Heart left ventricle (tissue), 16 donors: ENCODE data around the gene PTGDR2. TPM values are rescaled to one million over a fixed set of nuclear protein-coding genes. Genes with fewer than 3 reads are reported as not detected.

Experiments
- ATAC-seq, 4 donors: fragments of 200-7000 bp; cut with Tn5 transposase; one replicate each; pipeline ENCODE4 v1.9.1; 2020 to 2022; ENCODE audit warnings: moderate library complexity in 4 of 4, mild to moderate bottlenecking in 3 of 4, moderate number of reproducible peaks in 1 of 4
- DNase-seq, 5 donors: peaks; one replicate each; pipeline ENCODE4 v3.0.0-alpha.2; 2020
- H3K27ac ChIP-seq, 12 donors: fragments of 200-600 bp; sonication (generic) in 4 of 12; one replicate each; pipeline versions ENCODE4 v1.5.0 to v1.8.0; 2016 to 2022; ENCODE audit warnings: mild to moderate bottlenecking in 2 of 12
- H3K27me3 ChIP-seq, 9 donors: fragments of 200-600 bp; sonication (generic) in 2 of 9; one replicate each; pipeline versions ENCODE4 v1.5.1 to v1.8.0; 2016 to 2022; ENCODE audit warnings: mild to moderate bottlenecking in 3 of 9
- H3K36me3 ChIP-seq, 9 donors: fragments of 200-600 bp; sonication (generic) in 2 of 9; one replicate each; pipeline versions ENCODE4 v1.5.0 to v1.8.0; 2018 to 2022; ENCODE audit warnings: mild to moderate bottlenecking in 2 of 9
- H3K4me1 ChIP-seq, 12 donors: fragments of 200-600 bp; sonication (generic) in 4 of 12; one replicate each; pipeline versions ENCODE4 v1.5.0 to v1.8.0; 2016 to 2022; ENCODE audit warnings: mild to moderate bottlenecking in 3 of 12
- H3K4me3 ChIP-seq, 12 donors: fragments of 200-600 bp; sonication (generic) in 4 of 12; one replicate each; pipeline versions ENCODE4 v1.5.0 to v1.8.0; 2017 to 2022; ENCODE audit warnings: mild to moderate bottlenecking in 9 of 12, moderate library complexity in 4 of 12
- H3K9me3 ChIP-seq, 12 donors: fragments of 200-600 bp; sonication (generic) in 4 of 12; one replicate each; pipeline versions ENCODE4 v1.5.0 to v1.8.0; 2016 to 2022; ENCODE audit warnings: mild to moderate bottlenecking in 1 of 12
- POLR2A ChIP-seq, 2 donors: fragments of 450-650 bp; IDR thresholded peaks; one replicate each; pipeline ENCODE4 v1.6.1; 2017; ENCODE audit warnings: antibody characterized with exemption in 2 of 2, mild to moderate bottlenecking in 2 of 2, moderate library complexity in 2 of 2
- WGBS, 4 donors: extraction: QIAGEN DNeasy Blood & Tissue Kit in 2 of 4; methylation state at CpG; one replicate each; pipeline versions ENCODE4 v1.1.5 to v1.1.7; 2013 to 2018; 5-methylcytosine and 5-hydroxymethylcytosine counted together
- intact Hi-C, 10 donors: fragments of 100-400 bp; cut with DNase I; formaldehyde crosslinking; loops; one replicate each; pipeline versions ENCODE4 v1.11.1 to v1.14.2; 2022
- polyA plus RNA-seq, 2 donors: library from polyadenylated mRNA; stranded (reverse); fragments of 200-250 nt; gene quantifications; one replicate each; pipeline ENCODE4 v1.2.3, GENCODE V29; 2013
- total RNA-seq, 9 donors: library from RNA; depleted of rRNA in 2 of 9; stranded (reverse); fragments of >200 nt in 2 of 9; fragmentation: NEBNext Ultra II Directional in 3 of 9; extraction: Animal tissue kit (Norgen Biotek cat#: 25700) in 3 of 9; gene quantifications; one replicate each; pipeline versions ENCODE4 v1.1.0 to v1.2.4, GENCODE V29; 2016 to 2023
- TF ChIP-seq, protein P1 (sequence below), 12 donors: fragments of 200-600 bp; sonication (generic) in 4 of 12; IDR thresholded peaks; one replicate each; pipeline versions ENCODE4 v1.5.0 to v1.8.0; 2018 to 2022; ENCODE audit warnings: antibody characterized with exemption in 12 of 12, mild to moderate bottlenecking in 5 of 12
- donor health status: ischemic (EF 13 %, LVEDD 7.1; RV severe dilation, severe dysfunction).
- donor health status: healthy with polysubstance abuse.
- donor health status: DM: no; HTN: yes; CAD: no.
- donor health status: DM: no; HTN: no; CAD: no.
- donor health status: ischemic (EF 25% LVEDD 6.9; RV normal size, moderate dysfunction).
- donor health status: ischemic (EF 25% LVEDD 5.7; RV mildly dilated, moderate dysfunction).
- donor health status: healthy.
- donor health status: DM: yes; HTN: yes; CAD: no.
- donor health status: ischemic (EF 35%, LVEDD 5.7; RV mildly dilated, moderate dysfunction).
- donor health status: nonischemic (EF 11% LVEDD 7.7; RV severe dilation, severe dysfunction).
- donor health status: DM: yes; HTN: yes; CAD: no.
- donor health status: PGD.
- donor health status: ischemic (EF 29% LVEDD 5.4; RV normal size, mild dysfunction).
- donor health status: nonischemic (EF 23%, LVEDD 6.1; RV moderate dilation, normal function).

The PTGDR2 gene
- total and polyA plus RNA-seq, 11 donors, result 0.61 to 7.9 (median 1.4) TPM

DNA sequence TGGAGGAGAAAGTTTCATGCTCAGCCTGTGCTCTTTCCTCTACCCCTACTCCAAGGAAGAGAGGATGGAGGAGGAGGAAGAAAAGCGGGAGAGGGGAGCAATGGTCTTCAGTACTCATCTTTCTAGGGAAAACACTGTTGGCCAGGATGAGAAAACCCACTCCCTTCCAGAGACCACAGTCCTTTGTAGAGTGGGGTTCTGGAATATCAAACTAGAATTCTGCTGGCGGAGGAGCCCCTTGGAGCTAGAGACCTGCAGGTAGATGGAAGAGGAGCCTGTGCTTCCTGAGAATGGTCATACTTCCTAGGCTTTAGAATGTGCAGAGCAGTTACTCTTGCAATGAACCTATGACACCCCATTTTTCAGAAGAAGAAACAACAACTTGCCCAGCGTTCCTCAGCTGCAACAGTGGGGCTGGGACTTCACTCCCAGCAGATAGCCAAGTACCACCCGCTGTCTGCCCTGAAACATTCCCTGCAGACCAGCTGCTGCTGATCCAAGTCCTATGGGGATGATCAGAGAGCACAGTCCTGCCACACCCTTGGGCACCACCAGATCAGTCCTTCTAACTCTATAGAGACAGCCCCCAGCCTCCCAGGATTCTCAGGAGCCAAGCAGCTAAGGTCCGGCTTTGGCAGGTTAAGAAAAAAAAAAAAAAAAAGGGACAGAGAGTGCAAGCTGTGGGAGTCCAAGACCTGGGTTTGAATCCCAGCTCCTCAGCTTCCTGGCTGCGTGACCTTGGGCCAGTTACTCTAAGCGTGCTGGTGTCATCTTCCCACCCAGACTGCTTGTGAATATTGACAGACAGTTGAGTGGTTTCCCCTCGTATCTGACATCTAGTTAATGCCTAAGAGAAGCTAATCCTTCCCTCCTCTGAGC lies 664 bp downstream of the PTGDR2 start:
- peaks cover 0 to 31% (median 21%) of the 10 kb centered on the region in 9 donors for H3K36me3 ChIP-seq
- intact Hi-C loops, result no loop called here
- DNase-seq (peak in 1 of 5 donors; percentile 6), ATAC-seq (peak in 1 of 4 donors; percentile 17)
- H3K27me3 ChIP-seq, result no peaks in the 10 kb centered on the region
- H3K4me3 ChIP-seq, result peak overlapping the region in 9 of 12 donors; percentile 20 to 43 (median 33)
- peaks cover 0 to 6% (median 0%) of the 10 kb centered on the region in 12 donors for H3K4me1 ChIP-seq
- TF ChIP-seq POLR2A (IDR thresholded peaks at IDR 0.05), result no peak
- TF ChIP-seq, protein P1, sequence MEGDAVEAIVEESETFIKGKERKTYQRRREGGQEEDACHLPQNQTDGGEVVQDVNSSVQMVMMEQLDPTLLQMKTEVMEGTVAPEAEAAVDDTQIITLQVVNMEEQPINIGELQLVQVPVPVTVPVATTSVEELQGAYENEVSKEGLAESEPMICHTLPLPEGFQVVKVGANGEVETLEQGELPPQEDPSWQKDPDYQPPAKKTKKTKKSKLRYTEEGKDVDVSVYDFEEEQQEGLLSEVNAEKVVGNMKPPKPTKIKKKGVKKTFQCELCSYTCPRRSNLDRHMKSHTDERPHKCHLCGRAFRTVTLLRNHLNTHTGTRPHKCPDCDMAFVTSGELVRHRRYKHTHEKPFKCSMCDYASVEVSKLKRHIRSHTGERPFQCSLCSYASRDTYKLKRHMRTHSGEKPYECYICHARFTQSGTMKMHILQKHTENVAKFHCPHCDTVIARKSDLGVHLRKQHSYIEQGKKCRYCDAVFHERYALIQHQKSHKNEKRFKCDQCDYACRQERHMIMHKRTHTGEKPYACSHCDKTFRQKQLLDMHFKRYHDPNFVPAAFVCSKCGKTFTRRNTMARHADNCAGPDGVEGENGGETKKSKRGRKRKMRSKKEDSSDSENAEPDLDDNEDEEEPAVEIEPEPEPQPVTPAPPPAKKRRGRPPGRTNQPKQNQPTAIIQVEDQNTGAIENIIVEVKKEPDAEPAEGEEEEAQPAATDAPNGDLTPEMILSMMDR (IDR thresholded peaks at IDR 0.05), result no peak
- WGBS, 4 donors, result 48 to 73% (median 57%) methylated on average over 8 of the region's 8 CpGs
- no peaks in the 10 kb centered on the region for H3K9me3 ChIP-seq
- peak overlapping the region in 9 of 12 donors; percentile 19 to 64 (median 48) for H3K27ac ChIP-seq

DNA sequence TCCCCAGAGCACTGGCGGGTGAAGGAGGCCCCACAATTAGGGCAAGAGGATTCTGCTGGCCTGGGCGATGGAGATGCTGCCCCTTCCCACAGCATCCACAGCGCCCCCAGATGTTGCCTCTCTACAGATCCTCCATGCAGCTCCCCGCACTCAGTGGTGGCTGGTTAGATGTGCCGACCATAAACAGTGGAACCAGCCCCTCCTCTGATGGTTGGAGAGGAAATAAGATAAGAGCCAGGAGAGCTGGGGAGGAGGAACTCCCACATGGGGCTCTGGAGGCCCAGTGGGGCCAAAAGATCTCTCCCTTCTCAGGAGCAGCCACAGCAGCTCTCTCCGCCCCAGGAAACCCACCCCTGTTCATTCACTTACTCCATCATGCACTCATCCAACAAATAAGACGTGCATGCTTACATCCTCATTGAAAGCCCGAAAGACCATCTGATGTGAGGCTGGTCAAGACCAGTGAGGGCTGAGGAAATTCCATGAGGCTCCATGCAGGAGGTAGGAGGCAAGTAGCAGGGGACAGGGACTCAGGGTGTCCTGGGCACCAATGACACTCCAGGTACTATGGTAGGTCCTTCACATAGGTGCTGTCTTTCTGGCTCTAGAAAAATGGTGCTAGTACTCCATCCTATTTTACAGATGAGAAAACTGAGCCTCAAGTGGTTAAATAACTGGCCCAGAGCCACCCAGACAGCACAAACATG lies 1.5 kb downstream of the PTGDR2 start:
- peaks cover 0 to 6% (median 0%) of the 10 kb centered on the region in 12 donors for H3K4me1 ChIP-seq
- intact Hi-C loops, result no loop called here
- 69 to 74% (median 71%) methylated on average over 8 of the region's 8 CpGs for WGBS, 4 donors
- H3K4me3 ChIP-seq, result peak overlapping the region in 9 of 12 donors; percentile 1 to 43 (median 33)
- DNase-seq, result peak in 1 of 5 donors; percentile 23
- no peaks in the 10 kb centered on the region for H3K27me3 ChIP-seq
- no peaks in the 10 kb centered on the region for H3K9me3 ChIP-seq
- H3K27ac ChIP-seq, result peak overlapping the region in 2 of 12 donors; percentile 14 to 48
- TF ChIP-seq, protein P1 (IDR thresholded peaks at IDR 0.05), result no peak
- no peak for TF ChIP-seq POLR2A (IDR thresholded peaks at IDR 0.05)
- ATAC-seq, result peak in 1 of 4 donors; percentile 4
- H3K36me3 ChIP-seq, result peaks cover 0 to 37% (median 29%) of the 10 kb centered on the region in 9 donors

DNA sequence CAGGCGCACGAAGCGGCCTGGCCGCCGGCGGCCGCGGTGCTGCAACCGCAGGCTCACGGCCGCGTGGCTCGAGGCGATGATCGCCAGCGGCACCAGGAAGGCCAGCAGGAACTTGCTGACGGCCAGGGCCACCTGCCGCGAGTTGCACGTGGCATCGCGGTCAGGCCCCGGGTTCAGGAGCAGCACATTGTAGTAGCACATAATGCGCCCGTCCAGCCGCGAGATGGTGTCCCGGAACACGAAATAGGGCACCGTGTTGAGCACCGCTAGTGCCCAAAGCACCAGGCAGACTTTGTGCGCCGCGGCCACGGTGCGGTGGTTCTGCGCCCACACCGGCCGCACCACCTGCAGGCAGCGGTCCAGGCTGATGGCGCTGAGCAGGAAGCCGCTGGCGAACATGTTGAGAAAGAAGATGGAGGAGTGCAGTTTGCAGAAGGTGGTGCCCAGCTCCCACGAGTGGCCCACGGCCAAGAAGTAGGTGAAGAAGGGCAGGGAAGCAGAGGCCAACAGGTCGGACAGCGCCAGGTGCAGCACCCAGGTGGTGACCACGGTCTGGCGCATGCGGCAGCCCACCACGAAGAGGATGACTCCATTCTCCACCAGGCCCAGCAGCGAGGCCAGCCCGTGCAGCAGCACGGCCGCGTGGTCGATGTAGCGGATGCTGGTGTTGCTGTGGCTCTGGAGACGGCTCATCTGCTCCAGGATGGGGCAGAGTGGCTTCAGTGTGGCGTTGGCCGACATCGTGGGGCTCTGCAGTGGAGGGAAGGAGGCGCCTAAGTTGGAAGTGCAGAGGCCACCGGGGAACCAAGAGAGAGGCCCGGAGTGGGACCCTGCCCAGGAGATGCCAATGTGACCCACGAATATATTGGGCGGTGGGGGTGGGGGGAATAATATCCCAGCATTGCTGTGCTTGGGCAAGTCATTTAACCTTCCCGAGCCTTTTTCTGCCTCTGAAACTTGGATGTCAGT lies 2.5 kb downstream of the PTGDR2 start:
- H3K27me3 ChIP-seq, result no peaks in the 10 kb centered on the region
- peaks cover 0 to 47% (median 39%) of the 10 kb centered on the region in 9 donors for H3K36me3 ChIP-seq
- H3K4me3 ChIP-seq, result peak overlapping the region in 2 of 12 donors; percentile 21 to 40
- H3K27ac ChIP-seq, result no peak overlapping the region
- intact Hi-C loops, result no loop called here
- 79 to 91% (median 85%) methylated on average over 52 to 68 of the region's 68 CpGs for WGBS, 4 donors
- H3K4me1 ChIP-seq, result no peaks in the 10 kb centered on the region
- H3K9me3 ChIP-seq, result no peaks in the 10 kb centered on the region
- TF ChIP-seq, protein P1 (IDR thresholded peaks at IDR 0.05), result no peak
- TF ChIP-seq POLR2A (IDR thresholded peaks at IDR 0.05), result no peak
- ATAC-seq (no peak), DNase-seq (peak in 1 of 5 donors; percentile 18)
